ENCODE measurements around the gene LRMDA.

- TF ChIP-seq CTCF (IDR thresholded peaks at IDR 0.05), result no peak
- TF ChIP-seq POLR2A (IDR thresholded peaks at IDR 0.05), result no peak
These were observed 397.0 kb downstream of the LRMDA start for GRCh38 chr10:75828413-75828812.
